ENCODE results near the gene GLRA1.

DNA sequence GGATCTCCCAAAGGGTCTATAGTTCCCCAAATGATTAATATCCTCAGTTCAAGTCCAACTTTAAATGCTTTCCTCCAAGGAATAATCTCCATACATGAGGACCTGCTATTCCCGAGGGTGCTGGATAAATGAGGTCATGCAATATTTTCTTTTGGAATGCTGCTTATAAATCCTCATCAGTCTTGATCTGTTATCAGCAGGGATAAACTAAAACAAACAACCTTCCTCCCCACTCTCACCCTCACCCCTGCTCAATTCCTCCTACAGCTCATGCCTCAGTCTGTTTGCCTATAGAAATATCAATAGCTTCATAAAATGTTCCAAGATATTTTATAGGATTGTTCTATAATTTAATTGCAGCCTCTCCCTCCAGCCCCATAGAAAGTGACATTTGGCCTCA lies 61.1 kb downstream of the GLRA1 start:
- TF ChIP-seq, protein P1, sequence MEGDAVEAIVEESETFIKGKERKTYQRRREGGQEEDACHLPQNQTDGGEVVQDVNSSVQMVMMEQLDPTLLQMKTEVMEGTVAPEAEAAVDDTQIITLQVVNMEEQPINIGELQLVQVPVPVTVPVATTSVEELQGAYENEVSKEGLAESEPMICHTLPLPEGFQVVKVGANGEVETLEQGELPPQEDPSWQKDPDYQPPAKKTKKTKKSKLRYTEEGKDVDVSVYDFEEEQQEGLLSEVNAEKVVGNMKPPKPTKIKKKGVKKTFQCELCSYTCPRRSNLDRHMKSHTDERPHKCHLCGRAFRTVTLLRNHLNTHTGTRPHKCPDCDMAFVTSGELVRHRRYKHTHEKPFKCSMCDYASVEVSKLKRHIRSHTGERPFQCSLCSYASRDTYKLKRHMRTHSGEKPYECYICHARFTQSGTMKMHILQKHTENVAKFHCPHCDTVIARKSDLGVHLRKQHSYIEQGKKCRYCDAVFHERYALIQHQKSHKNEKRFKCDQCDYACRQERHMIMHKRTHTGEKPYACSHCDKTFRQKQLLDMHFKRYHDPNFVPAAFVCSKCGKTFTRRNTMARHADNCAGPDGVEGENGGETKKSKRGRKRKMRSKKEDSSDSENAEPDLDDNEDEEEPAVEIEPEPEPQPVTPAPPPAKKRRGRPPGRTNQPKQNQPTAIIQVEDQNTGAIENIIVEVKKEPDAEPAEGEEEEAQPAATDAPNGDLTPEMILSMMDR (IDR thresholded peaks at IDR 0.05): no peak
- TF ChIP-seq, protein P2, sequence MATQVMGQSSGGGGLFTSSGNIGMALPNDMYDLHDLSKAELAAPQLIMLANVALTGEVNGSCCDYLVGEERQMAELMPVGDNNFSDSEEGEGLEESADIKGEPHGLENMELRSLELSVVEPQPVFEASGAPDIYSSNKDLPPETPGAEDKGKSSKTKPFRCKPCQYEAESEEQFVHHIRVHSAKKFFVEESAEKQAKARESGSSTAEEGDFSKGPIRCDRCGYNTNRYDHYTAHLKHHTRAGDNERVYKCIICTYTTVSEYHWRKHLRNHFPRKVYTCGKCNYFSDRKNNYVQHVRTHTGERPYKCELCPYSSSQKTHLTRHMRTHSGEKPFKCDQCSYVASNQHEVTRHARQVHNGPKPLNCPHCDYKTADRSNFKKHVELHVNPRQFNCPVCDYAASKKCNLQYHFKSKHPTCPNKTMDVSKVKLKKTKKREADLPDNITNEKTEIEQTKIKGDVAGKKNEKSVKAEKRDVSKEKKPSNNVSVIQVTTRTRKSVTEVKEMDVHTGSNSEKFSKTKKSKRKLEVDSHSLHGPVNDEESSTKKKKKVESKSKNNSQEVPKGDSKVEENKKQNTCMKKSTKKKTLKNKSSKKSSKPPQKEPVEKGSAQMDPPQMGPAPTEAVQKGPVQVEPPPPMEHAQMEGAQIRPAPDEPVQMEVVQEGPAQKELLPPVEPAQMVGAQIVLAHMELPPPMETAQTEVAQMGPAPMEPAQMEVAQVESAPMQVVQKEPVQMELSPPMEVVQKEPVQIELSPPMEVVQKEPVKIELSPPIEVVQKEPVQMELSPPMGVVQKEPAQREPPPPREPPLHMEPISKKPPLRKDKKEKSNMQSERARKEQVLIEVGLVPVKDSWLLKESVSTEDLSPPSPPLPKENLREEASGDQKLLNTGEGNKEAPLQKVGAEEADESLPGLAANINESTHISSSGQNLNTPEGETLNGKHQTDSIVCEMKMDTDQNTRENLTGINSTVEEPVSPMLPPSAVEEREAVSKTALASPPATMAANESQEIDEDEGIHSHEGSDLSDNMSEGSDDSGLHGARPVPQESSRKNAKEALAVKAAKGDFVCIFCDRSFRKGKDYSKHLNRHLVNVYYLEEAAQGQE (IDR thresholded peaks at IDR 0.05; ENCODE audit: insufficient read depth in 1 of 2, low read depth in 2 of 2, low read length in 1 of 2): no peak
- TF ChIP-seq TCF7L2 (IDR thresholded peaks at IDR 0.05; ENCODE audit: low read depth, low read length): no peak
- TF ChIP-seq POLR2AphosphoS5 (IDR thresholded peaks at IDR 0.05; ENCODE audit: low read depth, low read length): no peak
